HEK293T (cell line): Measurements from ENCODE around the gene CD68.

Experiments used
- ARNT ChIP-seq: fragments of 450-650 bp; IDR thresholded peaks from 2 replicates; pipeline ENCODE4 v1.6.1; 2017; ENCODE audit warnings: mild to moderate bottlenecking
- FOXA1 ChIP-seq: fragments of 450-650 bp; IDR thresholded peaks from 2 replicates; pipeline ENCODE4 v1.6.1; 2016; ENCODE audit warnings: mild to moderate bottlenecking
- FOXK2 ChIP-seq: fragments of 450-650 bp; IDR thresholded peaks from 2 replicates; pipeline ENCODE4 v1.6.1; 2016; ENCODE audit warnings: mild to moderate bottlenecking
- FOXM1 ChIP-seq: fragments of 450-650 bp; IDR thresholded peaks from 2 replicates; pipeline ENCODE4 v1.6.1; 2017; ENCODE audit warnings: mild to moderate bottlenecking, borderline replicate concordance
- NFRKB ChIP-seq: fragments of 450-650 bp; IDR thresholded peaks from 2 replicates; pipeline ENCODE4 v1.6.1; 2016; ENCODE audit warnings: mild to moderate bottlenecking, moderate library complexity
- PKNOX1 ChIP-seq: fragments of 450-650 bp; IDR thresholded peaks from 2 replicates; pipeline ENCODE4 v1.6.1; 2016
- SP1 ChIP-seq: fragments of 450-650 bp; IDR thresholded peaks from 2 replicates; pipeline ENCODE4 v1.6.1; 2017
- SUZ12 ChIP-seq: fragments of 450-650 bp; IDR thresholded peaks from 2 replicates; pipeline ENCODE4 v1.6.1; 2016; ENCODE audit warnings: mild to moderate bottlenecking
- TARDBP ChIP-seq: fragments of 450-650 bp; IDR thresholded peaks from 2 replicates; pipeline ENCODE4 v1.6.1; 2016

GRCh38 chr17:7538891-7539545 is 40.4 kb upstream of the CD68 start:
- no peak for TF ChIP-seq FOXK2
- TF ChIP-seq FOXA1: no peak
- TF ChIP-seq NFRKB: no peak
- no peak for TF ChIP-seq FOXM1
- TF ChIP-seq TARDBP: no peak
- no peak for TF ChIP-seq PKNOX1
- no peak for TF ChIP-seq SP1
- no peak for TF ChIP-seq ARNT
- no peak for TF ChIP-seq SUZ12
